GM12891 (cell line): ENCODE data around the gene MRPL12.

Experiments used
- PAX5 ChIP-seq: IDR thresholded peaks from 2 replicates; pipeline ENCODE4 v1.6.1; 2011; ENCODE audit warnings: low read length, moderate library complexity, mild to moderate bottlenecking; ENCODE audit not compliant: insufficient read depth, severe bottlenecking
- POLR2A ChIP-seq: IDR thresholded peaks from 2 replicates; pipeline ENCODE4 v1.6.1; 2011; ENCODE audit warnings: low read depth, low read length, control low read depth
- POLR2AphosphoS5 ChIP-seq: IDR thresholded peaks from 2 replicates; pipeline ENCODE4 v1.6.1; 2011; ENCODE audit warnings: low read depth, low read length, control low read depth
- SPI1 ChIP-seq: IDR thresholded peaks from 2 replicates; pipeline ENCODE4 v1.6.1; 2011; ENCODE audit warnings: low read depth, low read length, control low read depth
- TAF1 ChIP-seq: IDR thresholded peaks from 2 replicates; pipeline ENCODE4 v1.6.1; 2011; ENCODE audit warnings: low read depth, low read length, control low read depth

GRCh38 chr17:81685108-81685507, 18.1 kb upstream of the MRPL12 start:
- TF ChIP-seq POLR2AphosphoS5 (no peak), POLR2A (no peak), TAF1 (no peak), PAX5 (no peak), SPI1 (no peak)
